Transverse colon (tissue), 4 donors: Measurements from ENCODE around the gene LIMK2.

Source experiments
- EP300 ChIP-seq: sonication (generic); formaldehyde crosslinking; IDR thresholded peaks from one replicate; pipeline ENCODE4 v1.6.1; 2017; ENCODE audit warnings: antibody characterized with exemption, low read depth
- POLR2A ChIP-seq: fragments of 450-650 bp; IDR thresholded peaks from one replicate; pipeline ENCODE4 v1.6.1; 2016; ENCODE audit warnings: antibody characterized with exemption, mild to moderate bottlenecking, moderate library complexity
- POLR2AphosphoS5 ChIP-seq, 3 donors: sonication (generic); formaldehyde crosslinking; IDR thresholded peaks; one replicate each; pipeline ENCODE4 v1.6.1; 2016; ENCODE audit warnings: antibody characterized with exemption in 3 of 3
- TF ChIP-seq, protein P1 (sequence below), 5 experiments: fragments of 200-600 bp in 3 of 5; fragments of 450-650 bp in 2 of 5; sonication (generic) in 3 of 5; IDR thresholded peaks; 1 replicate in 2 of 5; 2 replicates in 3 of 5; pipeline ENCODE4 v1.5.1; 2016 to 2017; ENCODE audit warnings: antibody characterized with exemption in 5 of 5, inconsistent platforms in 3 of 5, mild to moderate bottlenecking in 2 of 5, moderate library complexity in 1 of 5

DNA sequence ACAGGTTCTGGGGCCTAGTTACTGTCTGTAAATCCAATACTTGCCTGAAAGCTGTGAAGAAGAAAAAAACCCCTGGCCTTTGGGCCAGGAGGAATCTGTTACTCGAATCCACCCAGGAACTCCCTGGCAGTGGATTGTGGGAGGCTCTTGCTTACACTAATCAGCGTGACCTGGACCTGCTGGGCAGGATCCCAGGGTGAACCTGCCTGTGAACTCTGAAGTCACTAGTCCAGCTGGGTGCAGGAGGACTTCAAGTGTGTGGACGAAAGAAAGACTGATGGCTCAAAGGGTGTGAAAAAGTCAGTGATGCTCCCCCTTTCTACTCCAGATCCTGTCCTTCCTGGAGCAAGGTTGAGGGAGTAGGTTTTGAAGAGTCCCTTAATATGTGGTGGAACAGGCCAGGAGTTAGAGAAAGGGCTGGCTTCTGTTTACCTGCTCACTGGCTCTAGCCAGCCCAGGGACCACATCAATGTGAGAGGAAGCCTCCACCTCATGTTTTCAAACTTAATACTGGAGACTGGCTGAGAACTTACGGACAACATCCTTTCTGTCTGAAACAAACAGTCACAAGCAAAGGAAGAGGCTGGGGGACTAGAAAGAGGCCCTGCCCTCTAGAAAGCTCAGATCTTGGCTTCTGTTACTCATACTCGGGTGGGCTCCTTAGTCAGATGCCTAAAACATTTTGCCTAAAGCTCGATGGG lies 66.7 kb downstream of the LIMK2 start:
- TF ChIP-seq, protein P1, sequence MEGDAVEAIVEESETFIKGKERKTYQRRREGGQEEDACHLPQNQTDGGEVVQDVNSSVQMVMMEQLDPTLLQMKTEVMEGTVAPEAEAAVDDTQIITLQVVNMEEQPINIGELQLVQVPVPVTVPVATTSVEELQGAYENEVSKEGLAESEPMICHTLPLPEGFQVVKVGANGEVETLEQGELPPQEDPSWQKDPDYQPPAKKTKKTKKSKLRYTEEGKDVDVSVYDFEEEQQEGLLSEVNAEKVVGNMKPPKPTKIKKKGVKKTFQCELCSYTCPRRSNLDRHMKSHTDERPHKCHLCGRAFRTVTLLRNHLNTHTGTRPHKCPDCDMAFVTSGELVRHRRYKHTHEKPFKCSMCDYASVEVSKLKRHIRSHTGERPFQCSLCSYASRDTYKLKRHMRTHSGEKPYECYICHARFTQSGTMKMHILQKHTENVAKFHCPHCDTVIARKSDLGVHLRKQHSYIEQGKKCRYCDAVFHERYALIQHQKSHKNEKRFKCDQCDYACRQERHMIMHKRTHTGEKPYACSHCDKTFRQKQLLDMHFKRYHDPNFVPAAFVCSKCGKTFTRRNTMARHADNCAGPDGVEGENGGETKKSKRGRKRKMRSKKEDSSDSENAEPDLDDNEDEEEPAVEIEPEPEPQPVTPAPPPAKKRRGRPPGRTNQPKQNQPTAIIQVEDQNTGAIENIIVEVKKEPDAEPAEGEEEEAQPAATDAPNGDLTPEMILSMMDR (IDR thresholded peaks at IDR 0.05): no peak
- TF ChIP-seq EP300 (no peak), POLR2A (peak; percentile 25), POLR2AphosphoS5 (IDR thresholded peaks at IDR 0.05) (no peak)
